Duodenal mucosa (tissue), 2 donors: ENCODE measurements around the gene LARP4.
"Not testable (repeated sequence)": the region's sequence is repeated elsewhere in the genome, so short reads cannot be mapped to it uniquely, and the experiment has no call there.

Source experiments
- H3K27ac ChIP-seq: one replicate; pipeline ENCODE4 v1.7.0; 2013; ENCODE audit warnings: low read depth, low read length
- H3K27me3 ChIP-seq, 2 donors: one replicate each; pipeline ENCODE4 v1.7.0; 2013; ENCODE audit warnings: low read length in 2 of 2, control low read depth in 1 of 2; ENCODE audit not compliant: insufficient read depth in 2 of 2, control insufficient read depth in 1 of 2
- H3K36me3 ChIP-seq, 2 donors: one replicate each; pipeline ENCODE4 v1.7.0; 2013; ENCODE audit warnings: low read length in 2 of 2, control low read depth in 1 of 2; ENCODE audit not compliant: insufficient read depth in 2 of 2, control insufficient read depth in 1 of 2
- H3K4me1 ChIP-seq, 2 donors: one replicate each; pipeline ENCODE4 v1.7.0; 2013; ENCODE audit warnings: low read length in 2 of 2, control low read depth in 1 of 2; ENCODE audit not compliant: insufficient read depth in 2 of 2, control insufficient read depth in 1 of 2
- H3K4me3 ChIP-seq, 2 donors: one replicate each; pipeline ENCODE4 v1.7.0; 2013; ENCODE audit warnings: low read length in 2 of 2, low read depth in 1 of 2
- H3K9ac ChIP-seq, 2 donors: one replicate each; pipeline ENCODE4 v1.7.0; 2013; ENCODE audit warnings: low read length in 2 of 2, low read depth in 1 of 2
- H3K9me3 ChIP-seq, 2 donors: one replicate each; pipeline ENCODE4 v1.7.0; 2013; ENCODE audit warnings: low read length in 2 of 2, control low read depth in 1 of 2; ENCODE audit not compliant: control insufficient read depth in 1 of 2

LARP4 gene

DNA sequence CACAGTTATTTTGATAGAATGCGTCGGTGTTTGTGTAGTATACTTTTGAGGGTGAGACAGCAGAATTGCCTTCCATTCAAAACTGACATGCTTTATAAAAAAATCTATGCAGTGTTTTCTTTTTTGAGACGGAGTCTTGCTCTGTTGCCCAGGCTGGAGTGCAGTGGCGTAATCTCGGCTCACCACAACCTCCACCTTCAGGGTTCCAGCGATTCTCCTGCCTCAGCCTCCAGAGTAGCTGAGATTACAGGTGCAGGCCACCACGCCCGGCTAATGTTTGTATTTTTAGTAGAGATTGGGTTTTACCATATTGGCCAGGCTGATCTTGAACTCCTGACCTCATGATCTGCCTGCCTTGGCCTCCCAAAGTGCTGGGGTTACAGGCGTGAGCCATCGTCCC is 22.7 kb downstream of the LARP4 start:
- not testable (repeated sequence) for H3K9ac ChIP-seq, H3K9me3 ChIP-seq, H3K27ac ChIP-seq, H3K4me3 ChIP-seq, H3K4me1 ChIP-seq, H3K27me3 ChIP-seq, H3K36me3 ChIP-seq

DNA sequence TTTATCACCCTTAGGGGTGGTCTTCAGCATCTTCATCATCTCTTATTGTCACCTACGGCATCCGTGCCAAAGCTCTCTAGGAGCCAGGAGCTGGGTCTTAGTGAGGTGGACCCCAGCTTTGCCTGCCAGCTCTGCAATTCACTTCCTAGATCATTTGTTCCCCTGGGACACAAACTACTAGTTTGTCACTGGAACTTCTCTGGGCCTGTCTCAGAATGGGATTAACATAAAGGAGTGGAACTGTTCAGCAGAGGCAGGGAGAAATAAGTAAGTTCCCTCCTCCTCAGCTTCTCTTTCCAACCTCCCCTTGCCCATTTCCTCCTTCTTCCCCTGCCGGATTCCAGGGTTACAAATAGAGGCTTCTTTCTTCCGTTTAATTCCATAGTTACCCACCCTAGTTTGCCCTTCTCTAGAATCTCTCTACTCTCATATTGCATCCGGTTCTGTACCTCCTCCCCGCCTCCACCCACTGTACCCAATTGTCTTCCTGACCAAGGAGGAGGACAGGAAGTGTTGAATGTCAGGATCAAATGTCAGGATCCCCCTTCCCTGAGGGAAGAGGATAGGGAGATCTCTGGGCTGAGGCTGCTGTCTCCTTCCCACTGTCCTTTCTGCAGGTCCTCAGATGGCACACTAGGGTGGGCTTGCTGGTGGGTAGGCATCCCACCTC is 25.0 kb downstream of the LARP4 start:
- no peak overlapping the region for H3K27ac ChIP-seq
- no peaks in the 10 kb centered on the region for H3K4me1 ChIP-seq
- H3K9me3 ChIP-seq: no peaks in the 10 kb centered on the region
- no peak overlapping the region for H3K4me3 ChIP-seq
- H3K9ac ChIP-seq: no peak overlapping the region
- H3K36me3 ChIP-seq: peaks cover 12 to 26% of the 10 kb centered on the region in 2 donors
- H3K27me3 ChIP-seq: no peaks in the 10 kb centered on the region

DNA sequence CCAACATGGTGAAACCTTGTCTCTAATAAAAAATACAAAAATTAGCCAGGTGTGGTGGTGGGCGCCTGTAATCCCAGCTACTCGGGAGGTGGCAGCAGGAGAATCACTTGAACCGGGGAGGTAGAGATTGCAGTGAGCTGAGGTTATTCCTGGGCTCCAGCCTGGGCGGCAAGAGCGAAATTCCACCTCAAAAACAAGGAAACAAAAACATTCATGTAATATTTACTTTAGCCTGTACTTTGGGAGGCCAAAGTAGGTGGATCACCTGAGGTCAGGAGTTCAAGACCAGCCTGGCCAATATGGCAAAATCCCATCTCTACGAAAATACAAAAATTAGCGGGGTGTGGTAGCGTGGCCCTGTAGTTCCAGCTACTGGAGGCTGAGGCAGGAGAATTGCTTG is 31.0 kb downstream of the LARP4 start:
- H3K36me3 ChIP-seq: peaks cover 21 to 71% of the 10 kb centered on the region in 2 donors
- H3K27ac ChIP-seq, H3K27me3 ChIP-seq, H3K9ac ChIP-seq, H3K4me1 ChIP-seq, H3K9me3 ChIP-seq, H3K4me3 ChIP-seq: not testable (repeated sequence)

DNA sequence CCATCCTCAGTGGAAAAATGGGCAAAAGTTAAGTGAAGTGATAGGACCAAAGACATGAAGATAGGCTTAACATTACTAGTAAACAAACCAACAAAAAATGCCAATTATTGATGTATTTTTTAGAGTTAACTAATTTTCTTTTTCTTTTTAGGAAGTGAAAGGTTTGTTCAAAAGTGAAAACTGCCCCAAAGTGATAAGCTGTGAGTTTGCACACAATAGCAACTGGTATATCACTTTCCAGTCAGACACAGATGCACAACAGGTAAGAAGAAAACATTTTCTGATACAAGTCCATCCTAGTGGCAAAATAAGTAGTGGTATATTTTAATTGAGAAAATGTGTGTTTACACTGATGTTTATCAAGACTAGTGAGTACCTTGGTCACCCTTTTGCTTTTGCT is 39.6 kb downstream of the LARP4 start:
- Histone ChIP-seq H3K9ac (no peak overlapping the region), H3K27ac (no peak overlapping the region), H3K9me3 (no peaks in the 10 kb centered on the region), H3K4me1 (no peaks in the 10 kb centered on the region), H3K27me3 (no peaks in the 10 kb centered on the region), H3K4me3 (no peak overlapping the region), H3K36me3 (peaks cover 36 to 69% of the 10 kb centered on the region in 2 donors)

DNA sequence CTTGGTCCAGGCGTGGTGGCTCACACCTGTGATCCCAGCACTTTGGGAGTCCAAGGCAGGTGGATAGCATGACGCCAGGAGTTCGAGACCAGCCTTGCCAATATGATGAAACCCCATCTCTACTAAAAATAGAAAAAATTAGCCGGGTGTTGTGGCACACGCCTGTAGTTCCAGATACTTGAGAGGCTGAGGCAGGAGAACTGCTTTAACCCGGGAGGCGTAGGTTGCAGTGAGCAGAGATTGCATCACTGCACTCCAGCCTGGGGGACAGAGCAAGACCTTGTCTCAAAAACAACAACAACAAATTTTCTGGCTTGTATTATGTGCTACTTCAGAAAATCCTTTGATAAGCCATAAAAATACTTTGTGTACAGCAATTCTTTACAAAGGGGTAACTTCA is 41.1 kb downstream of the LARP4 start:
- Histone ChIP-seq H3K27ac (no peak overlapping the region), H3K9me3 (no peaks in the 10 kb centered on the region), H3K27me3 (no peaks in the 10 kb centered on the region), H3K9ac (no peak overlapping the region), H3K36me3 (peaks cover 39 to 60% of the 10 kb centered on the region in 2 donors), H3K4me3 (no peak overlapping the region), H3K4me1 (no peaks in the 10 kb centered on the region)

DNA sequence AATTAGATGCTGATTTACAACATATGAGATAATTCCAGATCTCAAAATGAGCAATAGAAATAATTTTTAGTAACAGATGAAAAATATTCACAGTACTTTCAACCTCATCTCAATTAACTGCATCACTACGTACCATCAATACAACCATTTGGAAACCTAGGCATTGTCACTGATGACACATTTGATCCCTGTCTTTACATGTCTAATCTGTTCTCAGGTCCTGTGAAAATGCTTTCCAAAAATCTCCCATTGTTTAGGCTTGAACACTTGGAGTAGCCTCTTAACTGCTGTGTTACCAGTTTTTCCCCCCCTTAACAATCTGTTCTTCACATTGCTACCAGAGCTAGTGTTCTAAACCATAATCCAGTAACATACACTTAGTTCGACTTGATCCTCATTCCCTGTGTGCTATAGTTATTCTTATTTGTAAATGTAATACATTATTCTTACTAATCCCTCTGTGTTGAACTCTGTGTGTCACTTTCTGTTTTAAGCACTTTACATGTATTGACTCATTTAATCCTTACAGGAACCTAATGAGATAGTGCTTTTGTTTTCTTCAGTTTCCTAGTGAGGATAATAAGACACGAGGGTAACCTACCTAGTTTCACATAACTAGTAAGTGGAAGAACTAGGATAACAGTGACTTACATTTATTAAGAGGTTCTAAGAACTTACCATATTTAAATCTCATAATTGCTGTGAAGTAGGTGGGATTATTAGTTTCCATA is 41.7 kb downstream of the LARP4 start:
- no peak overlapping the region for H3K9ac ChIP-seq
- H3K4me3 ChIP-seq: no peak overlapping the region
- no peaks in the 10 kb centered on the region for H3K9me3 ChIP-seq
- no peak overlapping the region for H3K27ac ChIP-seq
- no peaks in the 10 kb centered on the region for H3K27me3 ChIP-seq
- H3K36me3 ChIP-seq: peaks cover 40 to 63% of the 10 kb centered on the region in 2 donors
- H3K4me1 ChIP-seq: no peaks in the 10 kb centered on the region

DNA sequence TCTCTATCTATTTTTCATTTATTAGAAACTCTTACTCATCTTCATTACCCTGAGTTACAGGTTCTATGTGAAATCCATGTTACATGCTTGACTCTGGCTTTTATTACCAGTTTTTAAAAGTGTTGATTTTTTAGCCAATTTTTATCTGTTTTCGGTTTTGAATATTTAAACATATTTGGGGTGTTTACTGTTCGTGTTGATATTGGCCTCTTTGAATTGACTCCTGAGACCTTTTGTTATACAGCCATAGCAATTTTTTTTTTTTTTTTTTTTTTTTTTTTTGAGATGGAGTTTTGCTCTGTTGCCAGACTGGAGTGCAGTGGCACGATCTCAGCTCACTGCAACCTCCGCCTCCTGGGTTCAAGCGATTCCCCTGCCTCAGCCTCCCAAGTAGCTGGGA is 49.0 kb downstream of the LARP4 start:
- not testable (repeated sequence) for H3K4me1 ChIP-seq, H3K27ac ChIP-seq, H3K27me3 ChIP-seq, H3K9me3 ChIP-seq, H3K4me3 ChIP-seq, H3K9ac ChIP-seq
- peaks cover 22 to 40% of the 10 kb centered on the region in 2 donors for H3K36me3 ChIP-seq

DNA sequence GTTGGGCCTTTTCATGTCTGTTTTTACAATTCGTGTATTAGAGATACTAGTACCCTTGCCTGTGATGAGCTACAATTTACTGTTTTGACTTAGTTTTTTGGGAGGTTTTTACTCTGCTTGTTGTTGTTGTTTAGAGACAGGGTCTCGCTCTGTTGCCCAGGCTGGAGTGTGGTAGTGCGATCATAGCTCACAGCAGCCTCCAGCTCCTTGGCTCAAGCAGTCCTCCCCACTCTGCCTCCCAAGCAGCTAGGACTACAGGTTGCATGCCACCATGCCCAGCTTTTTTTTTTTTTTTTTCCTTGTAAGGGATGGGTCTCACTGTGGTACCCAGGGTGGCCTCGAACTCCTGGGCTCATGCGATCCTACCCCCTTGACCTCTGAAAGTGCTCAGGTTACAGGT is 52.1 kb downstream of the LARP4 start:
- Histone ChIP-seq H3K27ac (no peak overlapping the region), H3K9ac (no peak overlapping the region), H3K4me3 (no peak overlapping the region), H3K4me1 (no peaks in the 10 kb centered on the region), H3K9me3 (no peaks in the 10 kb centered on the region), H3K36me3 (peaks cover 18 to 37% of the 10 kb centered on the region in 2 donors), H3K27me3 (no peaks in the 10 kb centered on the region)

DNA sequence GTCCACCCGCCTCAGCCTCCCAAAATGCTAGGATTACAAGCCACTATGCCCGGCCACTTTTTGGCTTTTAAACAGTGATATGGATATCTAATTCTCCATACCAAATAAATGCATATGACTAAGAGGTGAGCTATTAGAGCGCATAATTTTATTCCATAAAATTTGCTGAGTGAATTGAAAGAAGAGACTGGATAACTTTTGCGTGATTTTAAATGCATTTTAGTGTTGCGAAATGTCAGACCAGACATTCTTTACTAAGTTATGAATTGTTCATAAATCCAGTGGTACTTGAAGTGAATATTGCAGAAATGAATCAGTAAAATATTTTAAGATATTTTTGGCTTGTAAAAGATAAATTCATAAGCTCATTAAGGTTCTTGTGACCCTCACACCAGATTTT is 53.2 kb downstream of the LARP4 start:
- Histone ChIP-seq H3K9me3 (no peaks in the 10 kb centered on the region), H3K36me3 (peaks cover 18 to 34% of the 10 kb centered on the region in 2 donors), H3K27me3 (no peaks in the 10 kb centered on the region), H3K4me3 (no peak overlapping the region), H3K9ac (no peak overlapping the region), H3K27ac (no peak overlapping the region), H3K4me1 (no peaks in the 10 kb centered on the region)

DNA sequence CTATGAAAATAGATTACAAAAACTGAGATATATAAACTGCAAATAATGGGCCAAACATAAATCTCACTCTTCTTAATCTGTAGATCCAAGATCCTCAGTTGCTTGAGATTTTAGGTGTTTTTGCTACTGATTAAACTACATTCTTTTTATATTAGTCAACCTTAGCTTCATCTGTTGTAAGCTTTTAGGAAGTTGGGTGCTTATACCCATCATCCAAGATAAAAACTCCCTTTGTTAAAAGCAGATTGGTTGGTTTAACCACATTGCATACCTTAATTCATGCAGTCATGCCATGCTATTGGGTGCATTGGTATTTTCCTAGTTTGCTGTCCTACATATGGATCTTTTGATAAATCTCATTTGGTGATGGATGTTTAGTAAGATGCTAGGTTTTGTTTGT is 57.9 kb downstream of the LARP4 start:
- no peak overlapping the region for H3K4me3 ChIP-seq
- H3K27ac ChIP-seq: no peak overlapping the region
- H3K36me3 ChIP-seq: peaks cover 20 to 37% of the 10 kb centered on the region in 2 donors
- H3K4me1 ChIP-seq: no peaks in the 10 kb centered on the region
- H3K9ac ChIP-seq: no peak overlapping the region
- no peaks in the 10 kb centered on the region for H3K9me3 ChIP-seq
- no peaks in the 10 kb centered on the region for H3K27me3 ChIP-seq
